H9 (cell line): ENCODE data around the gene C1orf105. TPM values are rescaled to one million over a fixed set of nuclear protein-coding genes. Genes with fewer than 3 reads are reported as not detected.

Experiments
- DNase-seq: peaks from one replicate; pipeline ENCODE4 v3.0.0-alpha.2; 2017
- H2AFZ ChIP-seq: one replicate; pipeline ENCODE4 v1.6.1; 2013; ENCODE audit warnings: mild to moderate bottlenecking, low read length, control low read depth, moderate library complexity
- H2AK5ac ChIP-seq: 2 replicates; pipeline ENCODE4 v1.6.1; 2013; ENCODE audit warnings: low read length, control low read depth, mixed read lengths; ENCODE audit not compliant: insufficient read length
- H2BK120ac ChIP-seq: one replicate; pipeline ENCODE4 v1.6.1; 2013; ENCODE audit warnings: low read depth, mild to moderate bottlenecking, low read length, control low read depth, inconsistent platforms; ENCODE audit not compliant: poor library complexity, severe bottlenecking
- H2BK12ac ChIP-seq: 2 replicates; pipeline ENCODE4 v1.6.1; 2013; ENCODE audit warnings: low read length, control low read depth, mixed read lengths, low read depth; ENCODE audit not compliant: insufficient read length
- H2BK15ac ChIP-seq: 2 replicates; pipeline ENCODE4 v1.6.1; 2013; ENCODE audit warnings: low read depth, low read length, control low read depth
- H2BK20ac ChIP-seq: one replicate; pipeline ENCODE4 v1.6.1; 2013; ENCODE audit warnings: low read depth, mild to moderate bottlenecking, low read length, control low read depth, inconsistent platforms; ENCODE audit not compliant: poor library complexity, severe bottlenecking
- H2BK5ac ChIP-seq: 2 replicates; pipeline ENCODE4 v1.6.1; 2013; ENCODE audit warnings: low read length, control low read depth, mixed read lengths; ENCODE audit not compliant: insufficient read length
- H3K14ac ChIP-seq: 2 replicates; pipeline ENCODE4 v1.6.1; 2013; ENCODE audit warnings: low read length, control low read depth; ENCODE audit not compliant: insufficient read depth
- H3K18ac ChIP-seq: 2 replicates; pipeline ENCODE4 v1.6.1; 2013; ENCODE audit warnings: low read depth, mild to moderate bottlenecking, mixed read lengths, low read length, control low read depth; ENCODE audit not compliant: insufficient read length
- H3K23ac ChIP-seq: 2 replicates; pipeline ENCODE4 v1.6.1; 2013; ENCODE audit warnings: low read length, control low read depth, mixed read lengths, low read depth; ENCODE audit not compliant: insufficient read length
- H3K23me2 ChIP-seq: 2 replicates; pipeline ENCODE4 v1.6.1; 2013; ENCODE audit warnings: low read depth, mild to moderate bottlenecking, mixed read lengths, low read length, control low read depth; ENCODE audit not compliant: insufficient read length, poor library complexity, severe bottlenecking
- H3K27ac ChIP-seq: 2 replicates; pipeline ENCODE4 v1.5.1; 2013; ENCODE audit warnings: low read length, control low read depth, mixed read lengths, low read depth; ENCODE audit not compliant: insufficient read length
- H3K27me3 ChIP-seq: 2 replicates; pipeline ENCODE4 v1.6.1; 2013; ENCODE audit warnings: low read length, control low read depth, inconsistent platforms; ENCODE audit not compliant: insufficient read depth
- H3K4ac ChIP-seq: 2 replicates; pipeline ENCODE4 v1.6.1; 2013; ENCODE audit warnings: low read depth, mild to moderate bottlenecking, control low read depth, inconsistent platforms, low read length, moderate library complexity
- H3K4me1 ChIP-seq: 2 replicates; pipeline ENCODE4 v1.6.1; 2013; ENCODE audit warnings: low read length, control low read depth, inconsistent platforms; ENCODE audit not compliant: insufficient read depth
- H3K4me2 ChIP-seq: 2 replicates; pipeline ENCODE4 v1.6.1; 2013; ENCODE audit warnings: low read length, control low read depth, mixed read lengths; ENCODE audit not compliant: insufficient read length, insufficient read depth
- H3K56ac ChIP-seq: 2 replicates; pipeline ENCODE4 v1.6.1; 2013; ENCODE audit warnings: low read depth, mild to moderate bottlenecking, mixed read lengths, low read length, control low read depth; ENCODE audit not compliant: insufficient read length
- H3K79me1 ChIP-seq: 2 replicates; pipeline ENCODE4 v1.6.1; 2013; ENCODE audit warnings: low read depth, mild to moderate bottlenecking, moderate library complexity, low read length, control low read depth, inconsistent platforms; ENCODE audit not compliant: insufficient read depth, poor library complexity, severe bottlenecking
- H3K79me2 ChIP-seq: 2 replicates; pipeline ENCODE4 v1.6.1; 2013; ENCODE audit warnings: low read length, control low read depth, inconsistent platforms; ENCODE audit not compliant: insufficient read depth
- H3K9ac ChIP-seq: 2 replicates; pipeline ENCODE4 v1.6.1; 2013; ENCODE audit warnings: low read length, control low read depth, mixed read lengths; ENCODE audit not compliant: insufficient read length; ENCODE audit errors: extremely low read depth
- H3K9me3 ChIP-seq: one replicate; pipeline ENCODE4 v1.6.1; 2013; ENCODE audit warnings: low read depth, low read length, inconsistent platforms; ENCODE audit not compliant: control insufficient read depth
- H3T11ph ChIP-seq: one replicate; pipeline ENCODE4 v1.6.1; 2013; ENCODE audit warnings: mild to moderate bottlenecking, low read length, control low read depth, inconsistent platforms
- H4K20me1 ChIP-seq: one replicate; pipeline ENCODE4 v1.6.1; 2013; ENCODE audit not compliant: control insufficient read depth, insufficient read length, insufficient read depth
- H4K5ac ChIP-seq: 2 replicates; pipeline ENCODE4 v1.6.1; 2013; ENCODE audit warnings: low read depth, mild to moderate bottlenecking, mixed read lengths, low read length, control low read depth; ENCODE audit not compliant: insufficient read length
- H4K8ac ChIP-seq: replicated peaks from 2 replicates; pipeline ENCODE4 v1.6.1; 2013; ENCODE audit warnings: low read length, control low read depth, mixed read lengths, low read depth; ENCODE audit not compliant: insufficient read length
- H4K91ac ChIP-seq: 2 replicates; pipeline ENCODE4 v1.6.1; 2013; ENCODE audit warnings: low read depth, mild to moderate bottlenecking, moderate library complexity, mixed read lengths, low read length, control low read depth; ENCODE audit not compliant: insufficient read length
- H3K27ac Mint-ChIP-seq, 3 experiments: 2 replicates in 2 of 3; 3 replicates in 1 of 3; pipeline ENCODE4 v1.8.0; 2020 to 2021; ENCODE audit warnings: mixed read lengths in 3 of 3, mild to moderate bottlenecking in 1 of 3, moderate library complexity in 1 of 3
- H3K27me3 Mint-ChIP-seq: 2 replicates; pipeline ENCODE4 v1.8.0; 2021; ENCODE audit warnings: low read depth, mild to moderate bottlenecking, moderate library complexity, mixed read lengths
- H3K36me3 Mint-ChIP-seq, 3 experiments: 2 replicates in 2 of 3; 3 replicates in 1 of 3; pipeline ENCODE4 v1.8.0; 2020 to 2021; ENCODE audit warnings: low read depth in 3 of 3, mixed read lengths in 3 of 3; ENCODE audit not compliant: insufficient read depth in 1 of 3
- H3K4me1 Mint-ChIP-seq, 2 experiments: 2 replicates each; pipeline ENCODE4 v1.8.0; 2020; ENCODE audit warnings: mixed read lengths in 2 of 2
- H3K4me3 Mint-ChIP-seq, 2 experiments: 2 replicates in 1 of 2; 3 replicates in 1 of 2; pipeline ENCODE4 v1.8.0; 2020 to 2021; ENCODE audit warnings: mild to moderate bottlenecking in 2 of 2, mixed read lengths in 2 of 2, moderate library complexity in 1 of 2
- H3K9me3 Mint-ChIP-seq, 2 experiments: 2 replicates in 1 of 2; 3 replicates in 1 of 2; pipeline ENCODE4 v1.8.0; 2020; ENCODE audit warnings: mild to moderate bottlenecking in 2 of 2, mixed read lengths in 2 of 2, moderate library complexity in 1 of 2
- WGBS: extraction: QIAGEN DNeasy Blood & Tissue Kit; methylation state at CpG from one replicate; pipeline ENCODE4 v1.1.7; 2013; ENCODE audit warnings: missing lambda C conversion rate, low lambda C conversion rate, mixed read lengths; ENCODE audit not compliant: insufficient read length; ENCODE audit errors: extremely low coverage; 5-methylcytosine and 5-hydroxymethylcytosine counted together
- total RNA-seq: library from RNA; stranded (reverse); gene quantifications from 2 replicates; pipeline ENCODE4 v1.2.1, GENCODE V29; 2021
- TF ChIP-seq, protein P1 (sequence below): fragments of 200-600 bp; sonication (generic); conservative IDR thresholded peaks from 3 replicates; pipeline ENCODE4 v1.8.0; 2021; ENCODE audit warnings: antibody characterized with exemption, mild to moderate bottlenecking

C1orf105 gene
- total RNA-seq, 1 experiment from 2014 or later: not detected

DNA sequence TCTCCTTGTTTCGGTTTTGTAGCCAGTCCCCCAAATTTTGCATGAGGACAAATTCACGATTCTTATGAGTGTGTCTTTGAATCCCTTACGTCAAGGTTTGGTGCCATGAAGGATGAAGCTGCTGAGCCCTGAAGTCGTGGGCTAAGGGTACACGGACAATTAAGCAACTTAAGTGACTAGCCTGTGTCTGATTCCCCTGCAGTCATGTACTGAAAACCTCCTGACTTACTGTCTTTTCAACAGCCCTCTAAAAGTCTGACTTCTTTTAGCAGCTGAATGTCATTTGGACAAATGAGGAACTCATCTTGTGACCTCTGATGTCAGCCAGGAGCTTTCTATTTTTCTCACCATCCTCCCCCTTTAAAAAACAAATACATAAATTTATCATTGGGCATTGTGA, 27.1 kb upstream of the C1orf105 start:
- no peaks in the 10 kb centered on the region for H3K9me3 Mint-ChIP-seq
- Histone ChIP-seq H2AK5ac (no peak overlapping the region), H2AFZ (no peak overlapping the region), H3K9ac (no peak overlapping the region), H2BK12ac (no peak overlapping the region), H4K8ac (no peak overlapping the region), H2BK120ac (no peak overlapping the region), H2BK20ac (no peak overlapping the region), H3K18ac (no peak overlapping the region), H4K20me1 (no peaks in the 10 kb centered on the region), H3K4me2 (no peak overlapping the region), H2BK15ac (no peak overlapping the region), H3K56ac (no peak overlapping the region), H3K79me1 (no peaks in the 10 kb centered on the region), H3K4ac (no peak overlapping the region), H3K23me2 (no peaks in the 10 kb centered on the region), H3K79me2 (no peaks in the 10 kb centered on the region), H3K9me3 (no peaks in the 10 kb centered on the region), H2BK5ac (no peak overlapping the region), H4K91ac (no peak overlapping the region), H3T11ph (no peak overlapping the region), H3K27me3 (no peaks in the 10 kb centered on the region), H3K27ac (no peak overlapping the region), H3K4me1 (peaks cover 4% of the 10 kb centered on the region; the same call in 1 of the 2 replicates), H3K14ac (no peak overlapping the region; the same call in 1 of the 2 replicates), H3K23ac (no peak overlapping the region), H4K5ac (no peak overlapping the region)
- peaks cover 35 to 41% of the 10 kb centered on the region in 2 experiments for H3K4me1 Mint-ChIP-seq
- no peak overlapping the region for H3K4me3 Mint-ChIP-seq
- WGBS: no CpG with 5 or more reads among the region's 5 CpGs
- DNase-seq: no peak
- H3K27me3 Mint-ChIP-seq: no peaks in the 10 kb centered on the region
- no peaks in the 10 kb centered on the region for H3K36me3 Mint-ChIP-seq
- H3K27ac Mint-ChIP-seq: no peak overlapping the region
- TF ChIP-seq, protein P1, sequence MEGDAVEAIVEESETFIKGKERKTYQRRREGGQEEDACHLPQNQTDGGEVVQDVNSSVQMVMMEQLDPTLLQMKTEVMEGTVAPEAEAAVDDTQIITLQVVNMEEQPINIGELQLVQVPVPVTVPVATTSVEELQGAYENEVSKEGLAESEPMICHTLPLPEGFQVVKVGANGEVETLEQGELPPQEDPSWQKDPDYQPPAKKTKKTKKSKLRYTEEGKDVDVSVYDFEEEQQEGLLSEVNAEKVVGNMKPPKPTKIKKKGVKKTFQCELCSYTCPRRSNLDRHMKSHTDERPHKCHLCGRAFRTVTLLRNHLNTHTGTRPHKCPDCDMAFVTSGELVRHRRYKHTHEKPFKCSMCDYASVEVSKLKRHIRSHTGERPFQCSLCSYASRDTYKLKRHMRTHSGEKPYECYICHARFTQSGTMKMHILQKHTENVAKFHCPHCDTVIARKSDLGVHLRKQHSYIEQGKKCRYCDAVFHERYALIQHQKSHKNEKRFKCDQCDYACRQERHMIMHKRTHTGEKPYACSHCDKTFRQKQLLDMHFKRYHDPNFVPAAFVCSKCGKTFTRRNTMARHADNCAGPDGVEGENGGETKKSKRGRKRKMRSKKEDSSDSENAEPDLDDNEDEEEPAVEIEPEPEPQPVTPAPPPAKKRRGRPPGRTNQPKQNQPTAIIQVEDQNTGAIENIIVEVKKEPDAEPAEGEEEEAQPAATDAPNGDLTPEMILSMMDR: no peak
